Activated T-cell treated with anti-CD3 and anti-CD28 coated beads for 24 hours (primary cell): ENCODE results near the gene CD80.

Experiments used
- DNase-seq: peaks from one replicate; pipeline ENCODE4 v3.0.0-alpha.2; 2020; ENCODE audit warnings: low read depth

Gene CD80

DNA sequence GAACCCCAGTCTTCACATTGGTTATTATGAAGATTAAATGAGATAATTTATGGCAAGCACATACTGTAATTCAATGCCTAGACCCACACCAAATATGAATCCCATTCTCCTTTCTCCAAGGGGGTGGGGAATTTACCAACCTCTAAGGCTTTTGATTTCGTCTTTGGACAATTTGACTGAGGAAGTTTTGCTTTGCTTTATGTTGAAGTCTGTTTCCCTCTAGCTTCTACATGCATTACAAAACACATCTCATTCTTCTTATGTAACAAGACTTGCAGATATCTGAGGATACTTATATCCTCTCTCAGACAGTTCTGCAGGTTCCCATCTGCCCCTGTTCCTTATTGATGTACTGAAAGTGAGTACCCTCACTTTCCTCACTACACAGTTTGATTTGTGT lies 12.2 kb downstream of the CD80 start:
- DNase-seq, result no peak

DNA sequence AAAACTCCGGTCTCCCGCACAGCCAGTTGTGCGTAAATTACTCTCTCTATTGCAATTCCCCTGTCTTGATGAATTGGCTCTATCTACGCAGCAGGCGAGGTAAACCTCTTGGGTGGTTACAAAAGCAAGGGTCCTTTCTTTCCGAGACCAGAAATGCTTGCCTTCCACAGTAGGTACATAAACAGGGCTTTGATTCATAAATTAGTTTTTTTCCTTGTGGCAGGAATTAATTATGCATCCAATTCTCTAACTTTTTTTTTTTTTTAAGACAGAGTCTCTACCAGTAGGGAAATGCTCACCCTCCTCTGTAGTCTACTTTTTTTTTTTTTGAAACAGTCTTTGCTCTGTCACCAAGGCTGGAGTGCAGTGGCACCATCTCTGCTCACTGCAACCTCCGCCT lies 16.3 kb downstream of the CD80 start:
- no peak for DNase-seq

DNA sequence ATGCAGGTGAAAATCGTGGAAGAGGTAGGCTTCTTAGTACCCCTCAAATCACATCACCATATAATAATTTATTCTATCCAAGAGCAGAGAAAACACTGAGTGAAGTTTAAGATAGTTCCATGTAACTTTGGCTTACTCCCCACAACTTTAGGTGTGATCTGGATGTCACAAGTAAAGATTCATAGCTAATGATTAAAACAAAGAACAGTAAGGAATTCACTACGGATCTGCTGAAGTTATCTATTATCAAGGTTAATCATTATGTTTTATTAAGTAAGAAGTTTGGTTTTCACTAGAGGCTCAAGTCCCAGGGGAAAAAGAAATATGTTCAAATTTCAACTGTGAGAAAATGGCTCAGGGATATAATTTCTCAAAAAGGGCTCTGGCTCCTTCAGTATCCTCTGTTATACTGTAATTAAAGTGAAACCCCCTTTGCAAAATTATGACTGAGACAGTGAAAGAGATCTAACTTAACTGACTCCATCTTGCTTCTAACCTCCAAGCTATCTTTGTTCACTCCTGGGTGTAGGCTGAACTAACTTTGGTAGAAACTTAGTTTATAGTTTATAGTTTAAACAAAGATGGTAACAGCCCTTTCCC lies 17.1 kb downstream of the CD80 start:
- DNase-seq, result no peak

DNA sequence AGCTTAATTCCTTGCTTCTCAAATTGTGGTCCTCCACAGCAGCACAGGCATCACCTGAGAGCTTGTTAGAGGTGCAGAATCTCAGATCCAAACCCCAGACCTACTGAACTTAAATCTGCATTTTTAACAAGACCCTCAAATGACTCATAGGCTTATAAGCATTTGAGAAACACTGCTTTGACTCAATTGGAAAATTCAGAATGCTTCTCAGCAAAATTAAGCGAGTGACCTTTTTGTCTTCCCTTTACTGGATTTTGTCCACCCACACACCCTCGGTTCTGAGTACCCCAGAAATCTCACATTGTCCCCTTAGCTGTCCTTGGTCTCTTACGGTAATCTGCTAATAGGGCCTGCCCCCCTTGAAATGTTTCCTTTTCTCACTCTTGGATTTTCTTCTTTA lies 17.9 kb downstream of the CD80 start:
- no peak for DNase-seq

DNA sequence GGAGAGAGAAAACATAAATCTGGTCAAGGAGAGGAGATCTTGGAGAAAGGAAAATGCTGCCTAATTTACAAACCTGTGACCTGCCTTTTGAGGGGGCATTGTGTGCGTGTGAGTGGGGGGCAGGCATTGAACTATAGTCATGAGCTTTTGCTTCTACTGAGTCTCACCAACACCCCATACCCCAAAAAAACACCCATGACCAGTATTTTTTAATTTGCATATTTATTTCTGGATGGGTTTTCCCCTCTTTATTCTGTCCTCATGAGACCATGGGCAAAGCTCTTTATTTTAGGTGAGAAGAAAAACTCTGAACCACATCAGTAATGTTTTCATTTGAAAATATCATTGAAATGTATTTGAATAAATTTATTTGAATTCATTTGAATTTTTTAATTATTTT lies 20.6 kb downstream of the CD80 start:
- DNase-seq, result no peak

DNA sequence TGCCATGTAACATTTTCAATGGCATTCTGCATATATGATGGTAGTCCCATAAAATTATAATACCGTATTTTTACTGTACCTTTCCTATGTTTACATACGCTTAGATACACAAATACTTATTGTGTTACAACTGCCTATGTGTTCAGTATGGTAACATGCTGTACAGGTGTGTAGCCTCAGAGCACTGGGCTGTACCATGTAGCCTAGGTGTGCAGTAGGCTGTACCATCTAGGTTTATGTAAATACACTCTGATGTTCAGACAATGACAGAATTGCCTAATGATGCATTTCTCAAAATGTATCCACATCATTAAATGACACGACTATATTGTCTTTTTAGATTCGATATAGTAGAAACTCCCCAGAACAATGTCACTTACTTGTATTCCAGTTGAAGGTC lies 22.7 kb downstream of the CD80 start:
- no peak for DNase-seq

DNA sequence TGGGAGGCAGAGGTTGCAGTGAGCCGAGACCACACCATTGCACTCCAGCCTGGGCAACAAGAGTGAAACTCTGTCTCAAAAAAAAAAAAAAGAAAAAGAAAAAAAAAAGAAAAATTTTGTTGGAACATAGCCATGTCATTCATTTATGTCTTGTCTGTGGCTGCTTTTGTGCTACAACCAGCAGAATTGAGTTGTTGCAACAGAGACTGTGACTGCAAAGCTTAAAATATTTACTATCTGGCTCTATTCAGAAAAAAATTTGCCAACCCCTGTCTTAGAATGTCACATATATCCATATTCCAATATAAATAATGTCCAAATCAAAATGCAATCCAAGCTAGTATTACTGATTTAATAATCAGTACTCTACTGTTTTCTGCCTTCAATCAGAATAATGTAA lies 25.1 kb downstream of the CD80 start:
- DNase-seq, result no peak

DNA sequence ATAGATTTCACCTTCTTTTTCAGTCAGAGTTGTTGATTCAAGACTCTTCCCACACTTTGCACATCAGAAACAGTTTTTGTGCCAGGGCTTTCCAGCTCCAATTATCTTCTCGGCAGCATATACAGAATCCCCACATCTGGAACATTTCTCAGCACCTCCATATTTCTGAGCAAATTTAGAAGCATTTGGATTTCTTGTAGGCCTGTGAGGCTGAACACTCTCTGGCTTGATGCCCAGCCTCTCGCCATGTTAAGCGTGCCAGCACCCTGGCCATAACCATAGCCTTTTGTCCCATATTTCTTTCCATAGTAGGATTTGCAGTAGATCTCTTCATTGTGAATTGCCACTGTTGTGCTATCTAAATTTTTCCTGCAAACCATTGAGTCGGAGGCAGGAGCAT lies 28.3 kb downstream of the CD80 start:
- DNase-seq, result no peak

DNA sequence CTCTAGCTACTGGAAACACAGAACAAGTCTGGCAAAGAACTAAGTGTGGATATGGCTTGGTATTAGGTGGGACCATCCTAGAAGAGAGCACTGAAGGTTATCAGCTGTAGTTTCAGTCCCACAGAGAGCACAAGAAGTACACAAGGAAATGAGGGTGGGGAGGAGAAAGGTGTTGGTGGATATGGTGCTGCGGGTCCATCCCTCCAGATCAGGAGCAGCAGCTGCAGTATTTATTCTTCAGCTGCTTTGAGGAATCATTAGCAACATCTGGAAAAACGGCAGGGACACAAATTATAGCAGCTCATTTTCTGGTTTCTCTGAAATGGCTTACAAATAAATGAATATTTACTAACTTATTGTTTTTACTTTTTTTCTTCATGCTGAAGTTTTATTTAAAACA lies 29.0 kb downstream of the CD80 start:
- no peak for DNase-seq

DNA sequence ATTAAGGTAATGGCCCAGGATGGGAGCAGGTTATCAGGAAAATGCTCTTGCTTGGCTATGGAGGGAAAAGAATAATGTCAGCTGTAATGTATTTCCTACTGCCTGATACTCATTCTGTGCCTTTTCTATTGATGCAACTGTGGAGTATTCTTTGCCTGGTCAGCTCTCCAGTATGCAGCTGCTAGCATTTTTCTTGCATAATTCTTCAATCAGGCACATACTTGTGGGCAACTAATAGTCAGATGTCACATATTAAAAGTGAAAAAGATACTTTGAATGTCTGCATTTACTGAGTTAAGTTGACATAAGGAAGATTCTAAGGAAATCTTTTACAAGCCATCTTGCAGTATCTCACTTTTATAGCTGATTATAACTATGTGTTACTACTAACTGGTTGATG lies 29.5 kb downstream of the CD80 start:
- DNase-seq, result no peak

DNA sequence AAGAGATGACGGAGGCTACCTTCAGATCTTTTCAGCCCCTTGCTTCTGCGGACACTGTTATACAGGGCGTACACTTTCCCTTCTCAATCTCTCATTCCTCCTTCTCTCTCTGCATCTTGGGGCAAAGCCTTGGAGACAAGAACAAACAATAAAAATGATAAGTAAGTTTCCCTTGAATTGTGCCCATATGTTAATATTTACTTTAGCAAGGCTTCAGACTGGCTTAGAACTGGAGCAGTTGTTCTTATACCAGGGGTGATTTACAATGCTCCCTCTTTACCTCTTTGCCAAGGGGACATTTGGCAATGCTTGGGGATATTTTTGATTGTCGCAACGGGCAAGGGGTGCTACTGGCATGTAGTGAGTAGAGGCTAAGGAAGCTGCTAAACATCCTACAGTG lies 31.7 kb downstream of the CD80 start:
- DNase-seq, result no peak

DNA sequence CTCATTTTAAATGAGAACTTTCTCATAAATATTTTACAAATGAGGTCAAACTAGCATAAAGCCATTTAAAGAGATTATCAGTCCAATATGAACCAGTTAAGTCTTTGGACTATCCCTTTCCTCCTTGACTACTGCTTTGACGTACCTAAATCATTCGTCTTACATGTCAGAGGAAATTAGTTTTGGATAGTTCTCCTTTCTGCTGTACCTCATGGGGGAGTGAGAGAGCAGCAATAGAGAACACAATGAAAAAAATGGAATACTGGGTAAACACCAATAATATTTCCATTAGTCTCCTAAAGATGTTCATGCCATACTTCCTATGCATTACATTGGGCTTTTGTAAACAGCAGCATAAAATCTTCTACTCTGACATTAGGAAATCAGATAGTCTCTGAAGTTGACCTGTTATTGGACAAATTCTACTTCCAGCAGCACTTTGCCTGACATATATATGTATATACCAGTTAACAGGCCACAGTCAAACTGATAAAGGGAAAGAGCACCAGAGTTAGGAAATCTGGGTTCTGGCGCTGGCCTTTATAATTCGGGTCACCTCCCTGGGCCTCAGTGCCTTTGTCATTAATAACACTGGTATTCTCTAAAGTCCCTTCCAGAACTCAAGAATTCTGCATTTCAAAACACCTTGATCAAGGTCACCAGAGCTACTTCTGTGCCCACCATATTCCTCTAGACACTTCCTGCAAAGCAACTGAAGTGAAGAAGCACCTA lies 34.3 kb downstream of the CD80 start:
- no peak for DNase-seq

DNA sequence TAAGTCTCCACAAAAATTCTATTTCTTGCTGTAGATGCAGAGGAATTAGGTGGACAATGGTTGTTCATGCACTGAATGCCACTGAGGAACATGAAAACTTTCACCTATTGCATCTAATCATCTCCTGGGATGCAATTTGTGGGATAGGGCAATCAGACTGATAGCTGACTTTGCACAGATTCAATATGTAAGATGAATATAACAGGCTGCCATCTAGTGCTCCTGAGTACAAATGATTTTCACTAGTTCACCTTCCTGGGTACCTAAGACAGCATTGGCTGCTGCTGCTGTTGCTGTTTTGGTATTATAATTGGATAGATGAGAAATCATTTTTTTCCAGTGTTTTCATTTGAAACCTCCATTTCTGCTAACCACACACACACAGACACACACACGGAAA lies 41.4 kb downstream of the CD80 start:
- DNase-seq, result no peak

DNA sequence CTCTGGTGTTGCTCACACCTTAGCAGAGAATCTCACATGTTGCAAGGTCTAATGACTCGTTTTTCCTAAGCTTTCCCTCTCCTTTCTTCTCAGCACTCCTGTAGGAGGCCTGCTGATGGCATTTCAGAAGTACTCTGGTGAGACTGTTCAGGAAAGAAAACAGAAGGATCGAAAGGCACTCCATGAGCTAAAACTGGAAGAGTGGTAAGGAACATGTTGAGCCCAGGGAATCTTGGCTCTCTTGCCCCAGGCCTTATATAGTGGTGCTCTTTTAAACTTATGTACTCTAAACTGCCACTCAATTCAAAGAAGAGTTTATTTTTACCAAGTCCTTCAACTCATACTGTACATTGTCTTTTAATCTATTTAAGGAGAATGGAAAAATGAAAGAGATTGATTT lies 42.3 kb downstream of the CD80 start:
- DNase-seq, result no peak

DNA sequence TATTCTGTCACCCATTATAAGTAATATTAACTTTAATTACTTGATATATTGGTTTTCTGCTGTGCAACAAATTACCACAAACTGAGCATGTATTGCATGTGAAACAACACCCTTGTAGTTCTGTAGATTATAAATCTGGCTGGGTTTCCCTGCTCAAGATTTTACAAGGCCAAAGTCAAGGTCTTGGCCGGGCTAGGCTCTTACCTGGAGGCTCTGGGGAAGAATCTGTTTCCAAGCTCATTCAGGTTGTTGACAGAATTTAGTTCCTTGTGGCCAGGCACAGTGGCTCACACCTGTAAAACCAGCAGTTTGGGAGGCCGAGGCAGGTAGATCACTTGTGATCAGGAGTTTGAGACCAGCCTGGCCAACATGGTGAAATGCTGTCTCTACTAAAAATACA lies 44.8 kb downstream of the CD80 start:
- DNase-seq, result no peak

DNA sequence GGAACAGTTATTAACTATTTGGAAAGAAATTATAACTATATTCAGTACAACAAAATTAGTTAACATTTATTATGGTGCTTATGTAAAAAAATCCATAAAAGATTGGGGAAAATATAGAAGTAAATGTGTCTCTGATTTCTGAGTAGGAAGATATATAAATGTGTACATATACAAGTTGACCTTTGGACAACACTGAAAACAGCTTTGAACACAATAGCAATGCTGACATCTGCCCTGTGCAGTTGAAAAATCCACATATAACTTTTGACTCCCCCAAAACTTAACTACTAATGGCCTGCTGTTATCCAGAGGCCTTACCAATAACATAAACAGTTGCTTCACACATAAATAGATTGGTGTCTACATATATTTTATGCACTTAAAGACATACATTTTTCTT lies 48.7 kb downstream of the CD80 start:
- no peak for DNase-seq

DNA sequence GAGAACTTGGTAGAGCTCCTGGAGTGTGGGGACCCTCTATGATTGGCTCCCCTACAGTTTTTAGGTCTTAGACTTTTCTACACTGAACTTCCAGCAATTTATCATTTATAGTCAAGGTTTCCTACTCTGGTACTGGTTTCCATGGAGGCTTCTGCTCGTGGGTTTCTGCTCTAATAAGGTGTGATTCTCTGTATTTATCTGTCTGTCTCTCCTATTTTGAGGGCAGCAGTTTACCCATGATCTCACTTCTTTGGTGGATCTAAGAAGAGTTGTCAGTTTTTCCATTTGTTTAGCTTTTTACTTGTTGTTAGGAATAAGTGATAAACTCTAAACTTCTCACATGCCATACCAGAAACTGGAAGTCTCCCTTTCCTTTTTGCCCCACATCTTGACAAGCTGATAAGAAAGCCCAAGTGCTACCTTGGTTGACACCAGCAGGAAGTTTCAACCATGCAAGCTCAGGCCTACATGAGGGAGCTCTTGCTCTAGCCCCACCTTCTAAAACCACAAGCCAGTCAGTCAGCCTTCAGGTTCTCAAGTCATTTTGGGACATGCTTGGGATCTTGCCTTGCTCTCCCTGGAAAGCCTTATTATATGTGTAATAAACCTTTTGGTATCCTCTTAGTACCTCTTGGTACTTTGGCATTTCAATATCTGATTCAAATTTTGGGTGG lies 51.1 kb downstream of the CD80 start:
- no peak for DNase-seq

DNA sequence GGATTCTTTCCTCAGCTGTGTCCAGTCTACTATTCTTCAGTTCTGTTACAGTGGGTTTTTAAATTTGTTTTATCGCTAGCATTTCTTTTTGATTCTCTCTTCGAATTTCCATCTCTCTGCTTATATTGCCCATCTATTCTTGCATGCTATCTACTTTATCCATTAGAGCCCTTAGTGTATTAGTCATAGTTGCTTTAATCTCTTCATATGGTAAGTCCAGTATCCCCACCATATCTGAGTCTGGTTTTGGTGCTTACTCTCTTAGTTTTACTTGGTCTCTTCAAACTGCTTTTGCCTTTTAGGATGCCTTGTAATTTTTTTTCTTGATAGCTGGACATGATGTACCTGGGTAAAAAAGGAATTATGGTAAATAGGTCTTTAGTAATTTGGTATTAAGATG lies 52.0 kb downstream of the CD80 start:
- DNase-seq, result no peak

DNA sequence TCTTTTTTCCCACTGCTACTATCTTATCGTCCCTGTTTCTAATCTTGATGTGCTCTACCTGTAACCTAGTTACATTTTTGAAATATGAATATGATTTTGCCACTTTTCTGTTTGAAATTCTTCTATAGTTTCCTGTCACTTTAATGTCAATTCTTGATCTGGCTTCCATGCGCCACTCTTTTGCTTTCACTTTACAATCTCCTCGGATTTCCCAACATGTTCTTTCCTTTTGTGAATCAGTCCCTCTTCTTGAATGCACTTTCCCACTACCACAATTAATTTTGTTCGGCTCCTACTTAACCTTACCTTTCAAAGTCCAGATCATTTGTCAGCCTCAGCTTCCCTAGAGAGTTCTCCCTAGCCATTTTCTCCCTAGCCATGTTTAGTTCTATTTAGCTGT lies 52.8 kb downstream of the CD80 start:
- no peak for DNase-seq

DNA sequence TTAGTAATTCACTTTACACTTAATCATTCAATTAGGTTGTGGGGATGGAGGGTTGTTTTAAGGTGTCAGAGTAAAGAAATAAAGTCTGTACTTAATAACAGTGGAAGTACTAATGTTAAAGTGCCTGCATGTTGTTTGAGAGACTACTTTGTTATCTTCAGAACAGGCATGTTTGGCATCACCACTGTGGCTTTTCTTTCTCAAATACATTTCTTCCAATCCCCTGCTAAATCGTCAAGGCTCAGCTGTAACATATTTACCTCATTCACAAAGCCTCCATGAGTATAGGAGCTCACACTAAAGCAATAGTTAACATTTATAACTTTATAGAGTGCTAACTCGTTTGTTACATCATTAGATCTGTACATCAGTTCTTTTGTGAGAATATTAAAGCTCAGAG lies 58.5 kb downstream of the CD80 start:
- DNase-seq, result no peak

DNA sequence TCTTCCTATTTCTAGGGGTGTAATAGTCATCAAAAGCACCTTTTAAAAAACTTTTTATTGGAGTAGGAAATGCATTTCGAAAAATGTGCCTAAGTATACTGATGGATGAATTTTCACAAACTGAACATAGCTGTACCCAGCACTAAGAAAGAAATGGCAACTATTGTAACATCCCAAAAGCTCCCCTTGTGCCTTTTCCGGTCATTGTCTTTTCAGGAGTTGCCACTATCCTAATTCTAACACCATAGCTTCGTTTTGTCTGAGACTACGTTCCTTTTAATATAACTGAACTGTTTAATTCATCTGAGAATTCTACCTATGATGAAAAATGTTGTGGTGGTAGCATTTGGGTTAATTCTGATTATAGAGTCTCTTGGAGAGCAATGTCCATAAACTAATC lies 59.1 kb downstream of the CD80 start:
- DNase-seq, result no peak

DNA sequence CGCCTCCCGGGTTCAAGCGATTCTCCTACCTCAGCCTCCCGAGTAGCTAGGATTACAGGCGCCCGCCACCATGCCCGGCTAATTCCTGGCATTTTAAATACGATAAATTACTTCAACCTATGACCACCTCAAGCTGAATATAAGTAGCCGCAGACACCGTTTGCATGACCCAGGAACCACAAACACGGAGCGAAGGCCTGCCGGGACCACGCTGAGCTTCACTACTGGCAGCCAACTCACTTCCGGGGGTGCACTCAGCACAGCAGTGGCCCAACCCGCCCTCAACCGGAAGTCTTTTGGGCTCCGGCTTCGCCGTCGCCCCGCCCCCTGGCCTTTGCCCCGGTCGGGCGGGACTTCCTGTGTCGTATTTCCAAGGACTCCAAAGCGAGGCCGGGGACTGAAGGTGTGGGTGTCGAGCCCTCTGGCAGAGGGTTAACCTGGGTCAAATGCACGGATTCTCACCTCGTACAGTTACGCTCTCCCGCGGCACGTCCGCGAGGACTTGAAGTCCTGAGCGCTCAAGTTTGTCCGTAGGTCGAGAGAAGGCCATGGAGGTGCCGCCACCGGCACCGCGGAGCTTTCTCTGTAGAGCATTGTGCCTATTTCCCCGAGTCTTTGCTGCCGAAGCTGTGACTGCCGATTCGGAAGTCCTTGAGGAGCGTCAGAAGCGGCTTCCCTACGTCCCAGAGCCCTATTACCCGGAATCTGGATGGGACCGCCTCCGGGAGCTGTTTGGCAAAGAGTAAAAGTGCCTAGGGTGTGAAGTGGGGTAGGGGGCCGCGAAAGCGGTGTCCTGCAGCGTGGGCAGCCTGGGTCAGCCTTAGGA lies 61.0 kb downstream of the CD80 start, which contains the start of gene TIMMDC1:
Gene TIMMDC1 (plus strand): TSS at position 362 of the 826 bp plus-strand sequence. CDS start 187 bp downstream, at position 549.
- peak; percentile 97 for DNase-seq

DNA sequence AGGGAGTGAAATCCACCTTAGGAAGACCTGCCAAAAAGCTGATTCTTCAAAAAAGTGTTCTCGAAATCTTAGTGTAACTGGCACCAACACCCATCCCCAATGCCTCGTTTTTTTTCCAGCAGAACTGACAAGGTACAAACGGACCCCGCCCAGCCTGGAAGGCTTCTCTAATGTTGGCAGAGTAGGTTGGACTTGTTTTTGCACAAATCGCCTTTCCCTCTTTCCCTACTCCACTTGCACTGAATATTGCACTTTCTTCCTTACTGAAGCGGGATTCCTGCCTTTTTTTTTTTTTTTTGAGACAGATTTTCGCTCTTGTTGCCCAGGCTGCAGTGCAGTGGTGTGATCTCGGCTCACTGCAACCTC lies 61.6 kb downstream of the CD80 start:
- no peak for DNase-seq
